ENCODE data around the gene LITAF.

The LITAF gene

DNA sequence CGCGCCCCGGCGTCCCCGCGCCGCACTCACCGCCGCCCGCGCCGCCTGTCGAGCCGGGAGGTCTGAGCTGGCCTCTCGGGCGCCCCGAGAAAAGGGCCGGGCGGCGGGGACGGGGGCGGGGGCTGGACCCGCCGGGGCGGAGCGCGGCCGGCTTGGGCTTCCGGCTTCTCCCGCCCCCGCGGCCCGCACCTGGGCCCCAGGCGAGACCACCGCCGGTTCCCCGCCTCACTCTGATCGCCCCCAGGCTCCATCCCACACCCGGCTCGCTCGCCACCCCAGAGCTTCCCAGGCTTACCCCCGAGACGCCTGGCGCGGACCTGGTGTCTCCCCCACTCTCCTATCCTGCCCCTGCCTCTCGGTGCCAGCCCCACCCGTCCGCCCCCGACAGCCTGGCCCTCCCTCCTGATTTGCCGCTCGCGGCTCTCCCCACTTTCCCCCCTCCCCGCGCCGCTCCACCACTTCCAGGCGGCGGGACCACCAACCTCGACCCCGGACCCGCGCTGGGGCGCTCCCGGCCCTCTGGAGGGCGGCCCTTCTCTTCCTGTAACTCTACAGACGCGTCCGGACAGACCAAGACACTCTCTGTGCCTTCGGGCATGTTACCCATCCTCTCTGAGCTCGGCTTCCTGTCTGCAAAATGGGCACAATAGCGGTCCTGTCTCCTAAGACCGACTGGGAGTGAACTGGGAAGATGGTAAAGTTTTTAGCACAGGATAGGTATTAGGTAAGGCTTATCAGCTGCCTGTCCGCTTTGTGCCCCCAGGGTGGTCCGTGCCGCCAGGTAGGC lies at the start of gene LITAF:
LITAF (minus strand) TSS at position 64 of the 787 bp plus-strand sequence. CDS start 30,189 bp downstream, outside the sequence.
- peak; percentile 58 for DNase-seq

DNA sequence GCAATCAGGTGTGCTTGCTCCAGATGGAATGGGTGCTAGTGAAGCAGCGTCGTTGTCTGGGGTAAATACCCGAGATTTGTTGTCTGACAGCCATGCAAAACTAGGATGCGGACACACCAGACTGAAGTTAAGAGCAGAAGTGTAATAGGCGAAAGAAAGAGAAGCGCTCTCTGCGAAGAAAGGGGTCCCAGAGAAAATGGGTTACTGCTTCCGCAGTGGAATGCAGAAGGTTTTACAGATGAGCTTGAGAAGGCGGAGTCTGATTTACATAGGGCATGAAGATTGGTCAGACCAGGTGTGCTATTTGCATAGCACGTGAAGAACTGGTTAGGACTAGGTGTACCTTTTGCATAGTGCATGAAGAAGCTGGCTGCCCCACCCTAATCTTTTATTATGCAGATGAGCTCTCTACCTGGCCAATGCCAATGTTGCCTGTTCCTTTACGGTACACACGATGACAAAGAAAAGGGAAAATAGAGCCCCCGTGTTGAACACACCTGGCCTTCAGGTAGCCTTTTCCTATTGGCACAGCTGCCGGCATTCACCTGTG lies 49.5 kb upstream of the LITAF start:
- DNase-seq, result no peak

DNA sequence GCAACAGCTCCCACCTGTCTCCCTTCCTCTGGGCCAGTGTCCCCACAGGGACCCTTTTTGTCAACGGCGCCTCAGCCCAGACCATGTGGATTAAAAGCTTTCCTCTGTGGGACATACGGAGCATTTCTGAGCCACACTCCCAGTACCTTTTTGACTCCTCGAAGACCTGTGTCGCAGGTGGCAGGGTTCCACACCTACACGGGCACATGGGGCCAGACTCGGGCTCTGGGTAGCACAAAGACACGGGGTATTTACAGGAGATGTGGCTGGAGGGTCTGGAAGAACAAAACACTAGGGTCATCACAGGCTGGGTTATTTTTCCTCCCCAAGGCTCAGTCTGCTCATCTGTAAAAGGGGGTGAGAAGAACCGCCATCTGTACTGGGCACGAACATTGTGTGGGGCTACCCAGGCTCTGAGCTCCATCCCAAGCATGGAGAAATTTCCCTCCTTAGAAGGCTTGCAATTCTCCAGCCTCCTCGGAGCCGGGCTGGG lies 49.0 kb upstream of the LITAF start:
- DNase-seq, result no peak

DNA sequence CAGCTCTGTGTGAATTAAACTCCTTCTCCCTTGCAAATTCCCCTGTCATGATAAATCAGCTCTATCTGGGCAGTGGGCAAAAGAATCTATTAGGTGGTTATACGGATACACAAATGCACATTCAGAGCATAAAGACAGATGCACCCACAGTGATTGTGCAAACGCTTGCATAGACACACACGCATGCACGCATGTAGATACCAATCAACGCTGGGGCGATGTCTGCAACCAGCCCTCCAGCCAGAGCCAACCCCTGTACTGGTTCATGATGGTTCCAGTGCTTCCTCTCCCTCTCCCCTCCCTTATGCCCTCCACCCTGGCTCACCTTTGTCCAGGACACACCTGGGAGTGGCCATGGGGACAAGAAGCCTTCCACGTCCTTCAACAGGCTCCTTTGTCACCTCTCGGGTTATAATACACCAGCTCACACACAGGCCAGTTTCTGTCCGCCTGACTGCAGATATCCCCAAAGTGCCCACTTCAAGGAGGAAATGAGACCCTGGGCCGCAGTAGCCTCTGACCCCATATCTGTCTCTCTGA lies 48.5 kb upstream of the LITAF start:
- peak; percentile 51 for DNase-seq

DNA sequence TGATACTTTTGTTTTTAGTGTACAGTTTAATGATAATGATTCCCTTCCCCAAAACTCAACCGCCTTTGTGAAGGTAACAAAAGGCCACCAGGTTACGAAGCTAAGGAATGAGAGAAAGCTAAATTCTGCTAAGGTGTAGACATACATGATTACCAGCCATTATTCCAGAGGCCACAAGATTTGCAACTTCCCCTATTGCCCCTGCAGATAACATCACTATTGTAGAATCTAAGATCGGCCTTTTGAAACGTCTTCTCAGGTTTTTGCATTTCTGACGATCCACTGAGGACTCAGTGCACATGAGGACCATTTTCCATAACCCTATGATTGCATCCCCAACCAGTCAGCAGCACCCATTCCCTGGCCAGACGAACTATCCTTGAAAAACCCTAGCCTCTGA lies 47.6 kb upstream of the LITAF start:
- peak; percentile 66 for DNase-seq

DNA sequence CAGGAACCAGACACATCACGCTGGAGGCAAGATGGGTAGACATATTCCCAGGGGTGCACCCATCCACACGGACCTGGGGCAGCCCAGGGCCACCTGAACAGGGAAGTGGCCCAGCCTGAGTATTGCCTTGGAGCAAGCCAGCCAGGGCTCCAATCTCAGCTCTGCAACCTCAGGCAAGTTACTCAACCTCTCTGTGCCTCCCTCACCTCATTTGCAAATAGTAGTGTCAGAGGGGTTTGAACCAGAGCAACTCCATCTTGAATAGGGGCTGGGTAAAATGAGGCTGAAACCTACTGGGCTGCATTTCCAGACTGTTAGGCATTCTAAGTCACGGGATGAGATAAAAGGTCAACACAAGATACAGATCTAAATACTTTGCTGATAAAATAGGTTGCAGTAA lies 46.4 kb upstream of the LITAF start:
- no peak for DNase-seq

DNA sequence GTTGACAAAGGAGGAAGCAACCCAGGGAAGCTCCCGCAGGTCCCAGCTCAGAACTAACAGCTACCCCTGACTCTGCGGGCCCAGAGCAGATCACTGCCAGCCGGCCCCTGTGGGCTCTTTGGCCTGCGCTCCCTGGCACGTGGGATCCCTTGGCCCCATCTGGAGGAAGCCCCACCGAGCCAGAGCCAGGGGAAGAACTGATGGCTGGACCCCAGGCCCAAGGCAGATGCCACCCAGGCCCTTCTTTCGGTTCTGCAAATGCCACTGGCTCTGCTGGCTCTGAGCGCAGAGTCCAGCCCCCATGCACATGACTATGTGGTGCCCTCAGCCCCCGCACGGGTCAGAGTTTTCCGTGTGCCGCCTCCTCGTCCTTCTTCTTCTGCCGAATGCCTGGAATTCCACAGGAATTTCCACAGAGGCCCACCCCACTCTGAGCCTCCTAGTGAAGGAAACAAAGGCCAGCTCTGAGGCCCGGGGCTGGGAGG lies 45.8 kb upstream of the LITAF start:
- DNase-seq, result no peak

DNA sequence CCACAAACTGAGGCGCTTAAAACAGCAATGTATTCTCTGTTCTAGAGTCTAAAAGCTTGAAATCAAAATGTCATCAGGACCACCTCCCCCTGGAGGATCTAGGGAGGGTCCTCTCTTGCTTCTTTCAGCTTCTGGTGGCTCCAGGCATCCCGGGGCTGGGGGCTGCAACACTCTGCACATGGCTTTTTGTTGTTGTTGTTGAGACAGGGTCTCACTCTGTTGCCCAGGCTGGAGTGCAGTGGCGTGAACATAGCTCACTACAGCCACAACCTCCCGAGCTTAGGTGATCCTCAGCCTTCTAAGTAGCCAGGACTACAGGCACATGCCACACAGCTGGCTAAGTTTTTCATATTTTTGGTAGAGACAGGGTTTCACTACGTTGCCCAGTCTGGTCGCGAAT lies 44.5 kb upstream of the LITAF start:
- no peak for DNase-seq

DNA sequence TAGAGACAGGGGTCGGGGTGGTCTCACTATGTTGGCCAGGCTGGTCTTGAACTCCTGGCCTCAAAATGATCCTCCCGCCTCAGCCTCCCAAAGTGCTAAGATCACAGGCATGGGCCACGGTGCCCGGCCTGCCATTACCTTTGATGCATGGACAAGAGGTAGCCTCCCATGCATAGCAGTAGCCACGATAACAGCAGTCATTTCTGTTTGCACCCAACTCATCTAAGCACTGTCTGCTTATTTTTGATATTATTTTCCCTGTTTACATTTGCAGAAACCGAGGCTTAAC lies 44.0 kb upstream of the LITAF start:
- DNase-seq, result no peak

DNA sequence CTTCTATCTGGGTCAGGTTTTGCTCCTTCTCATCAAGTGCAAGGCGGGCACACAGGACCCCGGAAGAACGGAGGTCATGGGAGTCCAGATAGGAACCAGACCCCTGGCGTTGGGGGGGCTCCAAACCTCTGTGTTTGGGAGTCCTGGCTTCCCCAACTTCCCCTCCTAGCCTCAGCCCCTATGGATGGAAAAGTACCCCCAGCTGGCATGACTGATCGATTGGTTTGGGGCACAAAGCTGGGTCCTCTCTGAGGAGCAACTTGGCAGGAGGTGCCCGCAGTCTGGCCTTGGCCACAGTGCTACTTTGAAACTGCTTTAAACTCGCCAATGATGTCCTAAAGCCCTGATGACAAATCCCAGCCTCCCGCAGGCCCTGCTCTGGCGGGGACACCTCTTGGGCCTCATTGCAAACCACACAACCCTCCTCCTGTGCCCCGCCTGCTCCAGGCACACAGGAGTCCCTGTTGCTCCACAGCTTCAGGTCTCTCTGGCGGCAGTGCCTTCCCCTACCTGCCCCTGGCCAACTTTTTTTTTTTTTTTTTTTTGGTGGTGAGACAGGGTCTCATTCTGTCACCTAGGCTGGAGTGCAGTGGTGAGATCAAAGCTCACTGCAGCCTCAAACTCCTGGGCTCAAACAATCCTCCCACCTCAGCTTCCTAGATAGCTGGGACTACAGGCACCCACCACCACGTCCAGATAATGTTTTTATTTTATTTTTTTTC lies 43.5 kb upstream of the LITAF start:
- DNase-seq, result no peak

DNA sequence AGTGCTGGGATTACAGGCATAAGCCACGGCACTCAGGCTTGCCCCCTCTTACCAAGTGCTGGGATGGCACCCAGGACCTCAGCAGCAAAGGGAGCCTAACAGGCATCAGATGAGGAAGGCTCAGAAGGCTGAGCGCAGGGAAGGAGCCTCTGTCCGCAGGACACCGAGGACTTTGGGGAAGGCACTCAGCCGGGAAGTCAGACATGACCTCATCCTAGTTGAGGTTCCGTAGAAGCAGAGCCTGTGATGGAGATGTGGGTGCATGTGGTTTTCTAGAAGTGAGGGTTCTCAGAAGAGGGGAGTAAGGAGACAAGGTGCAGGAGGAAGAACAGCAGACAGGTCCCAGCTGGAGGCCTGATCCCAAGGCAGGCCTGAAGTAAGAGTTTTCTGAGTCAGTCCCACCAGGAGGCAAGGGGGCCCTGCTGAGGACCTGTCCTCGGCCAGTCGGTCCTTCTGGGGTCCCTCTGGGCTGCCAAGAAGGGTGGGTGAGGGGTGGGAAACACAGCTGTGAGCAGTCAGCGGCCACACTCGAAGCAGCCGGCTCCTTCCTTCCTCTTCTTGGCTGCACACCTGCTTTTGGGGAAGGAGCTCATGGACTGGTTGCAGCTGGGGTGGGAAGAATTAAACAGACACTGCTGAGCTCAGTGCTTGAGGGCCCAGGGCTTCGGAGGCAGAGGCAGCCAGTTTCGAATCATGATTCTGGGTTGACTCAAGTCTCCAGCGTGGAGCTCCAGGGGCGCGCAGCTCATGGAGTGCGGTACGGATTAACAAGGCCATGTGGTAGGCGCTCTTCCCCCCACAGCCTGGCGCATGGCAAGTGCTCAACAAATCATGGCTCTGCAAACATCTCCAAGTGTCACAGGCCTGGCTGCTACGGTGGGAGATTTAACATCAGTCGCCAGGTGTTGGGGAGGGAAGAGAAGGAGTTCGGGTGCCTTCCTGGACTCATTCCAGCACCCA lies 42.6 kb upstream of the LITAF start:
- DNase-seq, result peak; percentile 59

DNA sequence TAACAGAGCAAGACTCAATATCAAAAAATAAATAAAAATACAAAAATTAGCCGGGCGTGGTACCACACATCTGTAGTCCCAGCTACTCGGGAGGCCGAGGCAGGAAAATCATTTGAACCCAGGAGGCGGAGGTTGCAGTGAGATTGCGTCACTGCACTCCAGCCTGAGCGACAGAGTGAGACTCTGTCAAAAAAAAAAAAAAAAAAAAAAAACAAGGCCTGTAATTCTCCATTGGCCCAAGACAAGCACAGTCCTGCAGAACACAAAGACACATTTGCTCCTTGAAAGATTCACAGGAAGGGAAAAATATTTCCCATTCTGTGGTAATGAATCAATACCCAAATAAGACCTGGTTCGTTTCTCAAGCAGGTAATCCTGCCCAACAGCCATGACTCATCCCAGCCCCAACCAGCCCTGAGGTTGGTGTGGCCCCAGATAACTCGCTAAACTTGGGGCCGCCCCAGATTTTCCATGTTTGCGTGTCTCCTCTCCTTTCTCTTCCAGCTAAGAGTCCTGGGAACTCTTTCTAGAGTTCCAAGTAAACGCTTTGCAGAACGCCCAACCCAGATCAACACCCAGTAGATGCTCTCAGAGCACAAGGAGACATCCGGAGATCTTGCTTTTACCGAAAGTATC lies 41.2 kb upstream of the LITAF start:
- no peak for DNase-seq

DNA sequence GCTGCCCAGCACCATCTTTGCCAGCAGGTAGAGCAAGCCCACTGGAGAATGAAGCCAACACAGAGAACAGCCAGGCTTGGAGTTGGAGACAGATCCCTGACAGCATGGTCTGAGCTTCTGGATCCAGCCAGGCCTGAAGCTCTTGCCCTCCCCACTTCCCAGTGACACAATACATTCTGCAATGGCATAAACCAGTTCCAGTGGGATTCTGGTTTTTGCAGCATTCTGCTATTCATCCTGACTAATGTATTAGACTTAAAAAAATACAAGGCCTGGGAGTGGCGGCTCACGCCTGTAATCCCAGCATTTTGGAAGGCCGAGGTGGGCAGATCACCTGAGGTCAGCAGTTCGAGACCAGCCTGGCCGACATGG lies 40.6 kb upstream of the LITAF start:
- no peak for DNase-seq

DNA sequence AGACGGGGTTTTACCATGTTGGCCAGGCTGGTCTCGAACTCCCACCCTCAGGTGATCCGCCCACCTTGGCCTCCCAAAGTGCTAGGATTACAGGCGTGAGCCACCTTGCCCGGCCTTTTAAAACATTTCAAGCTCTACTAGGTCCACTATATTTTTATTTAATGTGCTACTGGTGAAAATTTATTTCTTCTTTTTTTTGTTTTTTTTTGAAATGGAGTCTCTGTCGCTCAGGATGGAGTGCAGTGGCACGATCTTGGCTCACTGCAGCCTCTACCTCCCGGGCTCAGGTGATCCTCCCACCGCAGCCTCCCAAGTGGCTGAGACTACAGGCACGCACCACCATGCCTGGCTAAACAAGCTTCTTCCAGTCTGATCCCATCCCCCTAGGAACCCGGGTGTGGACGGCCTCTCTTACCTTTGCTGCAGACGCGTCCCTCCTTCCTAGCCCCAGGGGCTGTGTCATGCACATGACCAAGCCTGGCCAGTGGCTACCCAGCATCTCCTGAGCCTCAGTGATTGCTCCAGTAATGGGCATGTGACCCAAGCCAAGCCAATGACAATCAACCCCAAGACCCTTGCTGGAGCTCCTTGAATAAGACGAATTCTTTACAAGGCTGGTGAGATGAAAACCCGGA lies 40.1 kb upstream of the LITAF start:
- no peak for DNase-seq

DNA sequence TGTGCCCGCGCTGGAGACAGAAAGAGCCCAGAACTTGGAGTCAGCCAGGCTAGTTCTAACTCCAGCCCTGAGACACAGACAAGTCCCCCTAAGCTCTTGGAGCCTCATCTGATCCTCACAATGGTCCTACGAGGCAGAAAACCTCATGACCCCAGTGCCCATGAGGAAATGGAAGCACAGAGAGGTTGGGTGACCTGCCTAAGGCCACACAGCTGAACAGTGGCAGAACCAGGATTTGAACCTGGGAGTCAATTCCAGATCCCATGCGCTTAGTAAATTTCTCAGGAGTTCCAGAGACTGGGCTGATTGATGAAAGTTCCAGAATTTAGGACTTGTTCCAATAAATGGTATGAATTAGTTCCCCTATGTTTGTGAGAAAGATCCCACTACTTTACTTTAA lies 39.0 kb upstream of the LITAF start:
- DNase-seq, result no peak

DNA sequence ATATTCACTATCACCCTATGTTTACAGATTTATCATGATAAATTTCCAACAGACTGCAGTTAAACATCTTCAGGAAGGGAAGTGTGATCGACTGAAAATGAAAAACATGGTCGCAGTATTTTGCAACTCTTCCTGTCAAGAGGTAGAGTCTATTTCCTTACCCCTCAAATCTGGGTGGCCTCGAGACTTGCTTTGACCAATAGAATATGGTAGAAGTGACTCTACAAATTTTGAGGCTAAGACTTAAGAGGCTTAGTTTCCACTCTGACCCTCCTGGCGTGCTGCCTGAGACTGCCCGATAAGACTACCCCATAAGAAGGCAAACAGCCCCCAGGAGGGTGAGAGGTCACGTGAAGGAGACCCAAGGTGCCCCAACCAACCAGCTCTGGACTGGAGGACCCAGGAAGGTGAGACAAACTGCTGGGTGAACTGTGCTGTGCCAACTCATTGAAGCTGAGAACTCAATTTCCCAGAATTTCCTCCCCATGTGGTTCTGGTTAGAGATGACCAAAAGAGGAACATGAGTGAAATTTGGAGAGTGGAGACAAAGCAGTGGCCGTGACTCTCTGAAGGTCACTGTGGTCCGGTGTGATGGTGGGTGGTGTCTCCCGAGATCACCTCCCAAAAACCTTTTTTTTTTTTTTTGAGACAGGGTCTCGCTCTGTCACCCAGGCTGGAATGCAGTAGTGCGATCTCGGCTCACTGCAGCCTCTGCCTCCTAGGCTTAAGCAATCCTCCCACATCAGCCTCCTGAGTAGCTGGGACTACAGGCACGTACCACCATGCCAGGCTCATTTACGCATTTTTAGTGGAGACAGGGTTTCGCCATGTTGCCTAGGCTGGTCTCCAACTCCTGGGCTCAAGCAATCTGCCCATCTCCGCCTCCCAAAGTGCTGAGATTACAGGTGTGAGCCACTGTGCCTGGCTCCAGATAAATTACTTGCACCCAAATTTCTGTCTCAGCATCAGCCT lies 38.2 kb upstream of the LITAF start:
- peak; percentile 60 for DNase-seq

DNA sequence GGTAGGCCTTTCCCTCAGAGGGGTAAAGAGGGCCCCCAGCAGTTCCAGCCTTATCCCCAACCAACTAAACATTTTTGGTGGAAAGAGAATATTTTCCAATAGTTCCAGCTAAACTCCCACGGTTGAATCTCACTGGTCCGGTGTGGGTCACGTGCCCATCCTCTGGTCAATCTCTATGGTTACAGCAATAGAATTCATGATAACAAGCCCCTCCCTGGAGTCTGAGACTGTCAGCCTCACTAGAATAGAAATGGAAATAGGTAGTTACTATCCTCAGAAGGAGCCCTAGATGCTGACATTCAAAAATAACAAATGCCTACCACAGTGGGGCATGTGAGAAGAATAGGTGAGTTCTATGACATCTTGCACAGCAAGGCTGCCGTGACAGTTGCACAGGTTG lies 37.5 kb upstream of the LITAF start:
- no peak for DNase-seq

DNA sequence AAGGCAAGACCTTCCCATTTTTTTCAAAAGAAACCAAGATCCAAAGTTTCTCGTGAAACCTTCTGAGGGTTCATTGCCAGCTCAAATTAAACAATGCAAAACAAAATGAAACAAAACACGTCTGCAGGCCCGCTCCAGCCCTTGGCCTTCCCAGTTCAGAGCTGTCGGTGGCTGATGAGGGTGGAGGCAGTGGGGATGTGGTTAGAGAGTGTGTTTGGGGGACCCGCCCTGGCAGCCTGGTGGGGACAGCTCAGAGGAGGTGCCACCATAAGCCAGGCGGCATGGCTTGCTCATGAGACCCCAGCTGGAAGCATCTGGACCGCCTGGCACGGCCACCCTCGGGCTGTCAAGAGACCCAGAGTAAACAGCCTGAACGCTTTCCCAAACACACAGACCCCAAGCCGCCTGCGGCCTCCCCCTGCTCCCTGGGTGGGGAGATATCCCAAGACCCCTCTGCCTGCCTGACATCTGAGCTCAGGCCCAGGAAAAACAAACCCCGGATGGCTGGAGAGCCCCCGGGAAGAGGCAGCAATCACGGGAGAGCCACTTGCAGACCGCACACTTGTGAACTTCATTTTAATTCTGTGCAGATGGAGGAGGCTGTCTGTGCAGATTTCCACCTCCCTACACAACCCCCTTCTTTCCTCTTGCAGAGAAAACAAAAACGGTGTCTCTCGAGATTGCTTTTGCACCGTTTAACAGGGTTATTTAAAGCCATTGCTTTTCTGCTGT lies 35.4 kb upstream of the LITAF start:
- peak; percentile 91 for DNase-seq

DNA sequence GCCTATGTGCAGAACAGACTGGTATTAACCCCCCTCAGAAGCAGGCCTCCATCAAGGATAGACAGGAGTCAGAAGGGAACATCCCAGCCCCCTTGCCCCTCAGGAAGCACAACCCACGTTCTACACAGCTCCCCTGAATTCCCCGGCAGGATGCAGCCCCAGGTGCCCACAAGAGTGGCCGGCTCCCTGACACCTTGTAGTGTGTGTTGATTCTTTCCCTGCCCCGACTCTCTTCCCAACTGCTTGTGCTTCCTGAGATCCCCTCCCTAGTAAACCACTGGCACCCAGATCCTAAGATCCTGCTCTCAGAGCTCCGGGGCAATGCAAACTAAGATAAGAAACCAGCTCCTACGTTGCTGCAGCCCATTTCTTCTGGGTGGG lies 34.8 kb upstream of the LITAF start:
- no peak for DNase-seq

Data from hematopoietic multipotent progenitor cell treated with erythropoietin and hydrocortisone succinate and interleukin-3 and kit ligand, for 6 days (in vitro differentiated cells).